GM21737 (cell line): ENCODE data around the gene MMP12.

Source experiments
- ATAC-seq: cut with Tn5 transposase; IDR thresholded peaks from one replicate; pipeline ENCODE4 v1.9.1; 2021; ENCODE audit warnings: mild to moderate bottlenecking, moderate library complexity; ENCODE audit not compliant: unreplicated experiment

Gene MMP12

GRCh38 chr11:102850973-102851745, 23.6 kb downstream of the MMP12 start:
- no peak for ATAC-seq

GRCh38 chr11:102849311-102849710, 25.5 kb downstream of the MMP12 start:
- ATAC-seq: no peak

DNA sequence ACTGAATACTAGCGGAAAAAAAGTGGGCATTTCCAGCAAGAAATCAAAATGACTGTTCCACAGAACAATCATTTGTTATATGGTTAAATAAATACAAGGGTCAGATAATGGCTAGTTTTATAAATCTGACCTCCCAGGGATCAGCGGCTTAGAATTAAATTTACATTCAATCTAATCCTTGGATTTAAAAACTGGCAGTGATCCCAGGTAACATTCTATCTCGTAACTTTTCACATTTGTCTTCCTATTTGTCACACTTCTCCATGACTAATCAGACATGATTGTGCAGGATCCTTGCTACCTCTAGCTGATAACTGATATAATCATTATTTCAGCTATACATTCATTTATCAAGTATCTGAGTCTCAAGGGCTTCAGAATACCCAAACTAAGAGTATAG, 28.5 kb downstream of the MMP12 start:
- ATAC-seq: no peak

- no peak for ATAC-seq
Observed at GRCh38 chr11:102843489-102843888, 31.3 kb downstream of the MMP12 start, which contains the start of gene MMP3. TSS of gene MMP3 (minus strand) at chr11:102843609. CDS start at chr11:102843546, 63 bp downstream.

GRCh38 chr11:102842930-102843329, 31.9 kb downstream of the MMP12 start:
- no peak for ATAC-seq

DNA sequence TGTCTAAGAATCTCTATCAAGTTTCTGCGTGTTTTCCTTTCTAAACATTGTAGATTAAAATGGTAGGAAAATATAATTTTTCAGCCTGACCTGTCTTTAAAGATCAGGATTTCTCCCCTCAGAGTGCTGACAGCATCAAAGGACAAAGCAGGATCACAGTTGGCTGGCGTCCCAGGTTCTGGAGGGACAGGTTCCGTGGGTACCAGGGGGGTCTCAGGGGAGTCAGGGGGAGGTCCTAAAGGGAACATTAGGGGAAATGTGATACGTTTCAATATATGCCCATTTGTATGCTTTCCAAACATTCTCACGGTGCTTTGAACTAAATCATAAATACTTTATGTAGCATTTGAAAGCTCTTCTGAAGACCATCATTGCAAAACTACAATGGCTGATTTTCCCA, 34.8 kb downstream of the MMP12 start:
- no peak for ATAC-seq

- no peak for ATAC-seq
Observed at GRCh38 chr11:102837646-102838045, 37.1 kb downstream of the MMP12 start.

DNA sequence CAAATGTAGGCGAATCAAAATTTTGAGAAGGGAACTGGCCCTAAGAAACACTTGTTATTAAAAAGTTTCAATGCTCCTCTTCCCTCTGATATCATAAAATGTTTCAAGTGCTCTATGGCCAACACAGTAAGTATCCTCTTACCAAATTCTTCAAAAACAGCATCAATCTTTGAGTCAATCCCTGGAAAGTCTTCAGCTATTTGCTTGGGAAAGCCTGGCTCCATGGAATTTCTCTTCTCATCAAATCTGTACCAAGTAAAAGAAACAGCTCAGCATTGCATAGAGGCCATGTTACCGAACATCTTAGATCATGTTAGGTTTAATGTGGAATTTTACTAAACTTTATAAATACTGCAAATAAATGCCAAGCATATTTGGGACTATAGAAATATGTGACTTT, 37.6 kb downstream of the MMP12 start:
- ATAC-seq: no peak

DNA sequence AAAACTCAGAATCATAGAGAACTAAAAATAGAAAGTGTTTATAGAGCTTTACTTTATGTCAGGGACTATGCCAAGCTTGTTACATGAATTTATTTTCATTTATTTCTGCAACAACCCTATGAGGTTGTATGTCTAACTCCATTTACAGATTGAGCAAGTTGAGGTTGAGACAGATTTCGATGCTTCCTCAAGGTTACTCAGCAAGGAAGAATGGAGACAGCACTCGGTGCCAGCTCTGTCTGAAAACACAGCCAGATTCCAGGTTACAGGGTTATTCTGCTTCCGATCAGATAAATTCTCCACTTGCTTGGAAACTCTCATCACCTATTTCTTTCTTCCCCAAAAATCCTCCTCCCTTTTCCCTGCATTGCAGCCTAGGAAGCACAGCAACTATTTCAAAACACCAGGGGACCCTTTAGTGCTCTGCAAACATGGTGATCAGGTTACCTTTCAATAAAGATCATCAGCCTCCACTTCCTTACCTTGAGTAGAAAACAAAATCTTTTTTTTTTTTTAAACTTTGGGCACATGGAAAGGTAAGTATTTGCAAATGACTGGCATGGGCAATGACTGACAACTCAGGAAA, 38.4 kb downstream of the MMP12 start:
- no peak for ATAC-seq

GRCh38 chr11:102833731-102834130, 41.1 kb downstream of the MMP12 start:
- ATAC-seq: no peak

- no peak for ATAC-seq
Observed at GRCh38 chr11:102832612-102833011, 42.2 kb downstream of the MMP12 start.

DNA sequence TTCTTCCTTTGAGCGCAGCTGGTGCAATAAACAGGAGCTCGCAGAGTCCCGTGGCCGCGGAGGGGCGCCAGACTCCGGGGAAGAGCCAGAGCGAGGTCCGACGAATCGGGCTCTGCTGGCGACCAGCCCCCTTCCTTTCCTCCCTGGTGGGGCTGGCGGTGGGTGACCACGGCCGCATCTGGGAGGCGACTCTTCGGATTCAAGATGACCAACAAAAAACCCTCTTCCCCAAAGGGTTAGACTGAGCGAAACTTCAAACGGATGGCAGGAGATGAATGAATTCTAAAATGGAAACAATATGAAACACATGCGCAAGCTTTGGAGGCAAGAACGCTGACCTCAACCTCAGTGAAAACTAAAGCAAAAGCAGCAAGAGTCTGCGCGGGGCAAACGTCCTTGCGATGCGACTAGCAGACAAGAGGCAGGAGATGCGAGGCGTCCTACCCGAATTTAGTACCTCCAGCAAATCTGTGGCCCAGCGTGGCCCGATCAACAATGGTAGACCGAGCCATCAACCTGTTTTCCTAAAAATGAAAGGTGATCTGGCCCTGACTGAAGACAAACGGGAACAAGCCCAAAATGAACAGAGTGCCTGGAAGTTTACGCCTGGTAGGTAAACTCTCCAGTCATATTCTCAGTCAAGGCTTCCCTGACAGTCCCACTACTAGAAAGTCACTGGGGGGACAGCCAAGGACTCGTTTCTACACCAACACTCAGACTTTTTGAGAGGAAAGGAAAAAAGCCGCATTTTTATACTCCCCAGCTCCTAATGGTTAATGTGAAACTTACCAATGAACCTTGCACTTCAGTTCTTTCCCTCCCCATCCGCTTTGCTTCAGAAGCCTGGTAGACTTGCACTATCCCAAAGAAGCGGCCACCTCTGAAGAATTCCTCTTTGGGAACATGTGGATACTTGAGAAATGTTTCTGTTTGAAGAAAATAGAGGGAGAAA, 43.0 kb downstream of the MMP12 start:
- no peak for ATAC-seq

GRCh38 chr11:102831128-102831488, 43.7 kb downstream of the MMP12 start:
- no peak for ATAC-seq

- ATAC-seq: no peak
Observed at GRCh38 chr11:102830001-102830727, 44.6 kb downstream of the MMP12 start.

GRCh38 chr11:102829316-102830000, 45.3 kb downstream of the MMP12 start:
- ATAC-seq: no peak

DNA sequence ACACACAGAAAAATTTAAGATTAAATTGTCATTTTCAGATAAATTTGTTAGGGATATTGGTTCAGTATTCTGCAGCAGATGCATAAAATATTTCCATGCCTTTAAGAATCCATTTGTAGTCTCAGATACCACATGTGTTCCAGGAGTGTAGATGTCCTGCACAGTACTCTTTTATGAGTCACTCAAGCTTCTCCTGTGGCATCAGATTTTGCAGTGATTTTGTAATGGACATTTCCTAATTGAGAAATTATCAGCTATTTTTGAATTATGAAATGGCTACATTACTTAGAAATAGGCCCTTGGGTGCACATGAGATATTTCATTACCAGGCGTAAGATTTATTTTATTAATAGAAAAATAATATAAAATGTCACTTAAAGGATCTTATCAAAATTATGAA, 50.2 kb downstream of the MMP12 start:
- ATAC-seq: no peak

GRCh38 chr11:102819491-102819890, 55.3 kb downstream of the MMP12 start:
- no peak for ATAC-seq

DNA sequence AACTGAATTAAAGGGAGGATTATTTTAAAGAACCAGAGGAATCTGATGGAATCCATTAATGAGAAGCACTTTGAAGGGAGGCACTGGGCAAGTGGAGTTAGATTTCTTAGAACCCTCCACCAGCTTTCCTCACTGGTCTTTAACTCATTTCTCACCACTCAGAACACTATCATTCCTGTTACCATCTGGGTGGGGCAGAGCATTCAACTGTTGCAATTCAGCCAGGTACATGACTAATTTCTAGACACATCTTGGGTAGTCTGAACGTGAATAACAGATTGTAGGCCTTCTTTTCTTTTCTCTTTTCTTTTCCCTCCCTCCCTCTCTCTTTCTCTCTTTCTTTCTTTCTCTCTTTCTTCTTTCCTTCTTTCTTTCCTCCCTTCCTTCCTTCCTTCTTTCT, 61.3 kb downstream of the MMP12 start:
- ATAC-seq: no peak
